HCT116 (cell line): Measurements from ENCODE around the gene VPS35. TPM values are rescaled to one million over a fixed set of nuclear protein-coding genes. Genes with fewer than 3 reads are reported as not detected.

ENCODE experiments used
- ATAC-seq: fragments of 200-7000 bp; cut with Tn5 transposase; 2 replicates; pipeline ENCODE4 v1.9.1; 2020; ENCODE audit warnings: mild to moderate bottlenecking, moderate library complexity
- BruUV-seq: library from RNA; stranded (reverse); fragments of 400-500 nt; replicated peaks from 2 replicates; lab custom pipeline; 2021; lab: Mats Ljungman, UMichigan
- CTCF ChIA-PET: fragments of 300-600 bp; sonication (Branson Sonifier 250); formaldehyde crosslinking; loops from one replicate; lab custom pipeline; 2021; ENCODE audit warnings: antibody characterized with exemption; lab: Charles Lee
- POLR2A ChIA-PET: fragments of 300-600, 350-600 bp; sonication (Branson Sonifier 250); formaldehyde crosslinking; loops from one replicate; lab custom pipeline; 2021; ENCODE audit warnings: antibody characterized with exemption; lab: Charles Lee
- RAD21 ChIA-PET, 2 experiments: fragments of 300-600 bp; sonication (Branson Sonifier 250); formaldehyde crosslinking; loops; one replicate each; lab custom pipeline; 2023; ENCODE audit warnings: low total read pairs in 2 of 2; ENCODE audit not compliant: uncharacterized antibody in 2 of 2, unreplicated experiment in 2 of 2, low non-redundant PET in 1 of 2; lab: Charles Lee
- DNase-seq: peaks from one replicate; pipeline ENCODE4 v3.0.0-alpha.2; 2010; ENCODE audit warnings: low read depth, low spot score
- H2AFZ ChIP-seq: fragments of 200-600 bp; shearing (Covaris generic), sonication (generic); 2 replicates; pipeline ENCODE4 v1.6.1; 2017; ENCODE audit warnings: low read depth, mixed run types, mixed read lengths, antibody characterized with exemption, low read length; ENCODE audit not compliant: poor library complexity, severe bottlenecking
- H3K27ac ChIP-seq: 2 replicates; pipeline ENCODE4 v1.5.1; 2012; ENCODE audit warnings: low read depth, low read length
- H3K27me3 ChIP-seq: fragments of 200-600 bp; sonication (generic); 2 replicates; pipeline ENCODE4 v1.6.1; 2016; ENCODE audit warnings: mixed run types, low read length, mixed read lengths; ENCODE audit not compliant: insufficient read depth
- H3K36me3 ChIP-seq, 2 experiments: fragments of 200-500 bp in 1 of 2; fragments of 200-600 bp in 1 of 2; sonication (Bioruptor generic) in 1 of 2; sonication (generic) in 1 of 2; 2 replicates each; pipeline versions ENCODE4 v1.5.1 to v1.6.1; 2014 to 2016; ENCODE audit warnings: low read length in 2 of 2, inconsistent platforms in 1 of 2, mixed read lengths in 1 of 2, mixed run types in 1 of 2; ENCODE audit not compliant: insufficient read depth in 2 of 2, control insufficient read depth in 1 of 2
- H3K4me1 ChIP-seq, 2 experiments: fragments of 200-600 bp in 1 of 2; sonication (generic) in 1 of 2; 2 replicates each; pipeline versions ENCODE4 v1.5.1 to v1.6.1; 2012 to 2017; ENCODE audit warnings: low read length in 2 of 2, inconsistent platforms in 1 of 2, mild to moderate bottlenecking in 1 of 2, mixed read lengths in 1 of 2, mixed run types in 1 of 2, moderate library complexity in 1 of 2; ENCODE audit not compliant: insufficient read depth in 2 of 2, control insufficient read depth in 1 of 2
- H3K4me2 ChIP-seq: fragments of 200-600 bp; sonication (generic); 2 replicates; pipeline ENCODE4 v1.6.1; 2017; ENCODE audit warnings: mixed run types, low read length, mixed read lengths
- H3K4me3 ChIP-seq, 2 experiments: fragments of 200-600 bp in 1 of 2; sonication (generic) in 1 of 2; replicated peaks in 1 of 2; 2 replicates each; pipeline ENCODE4 v1.5.1; 2011 to 2016; ENCODE audit warnings: low read length in 2 of 2, control low read depth in 1 of 2, low read depth in 1 of 2, mild to moderate bottlenecking in 1 of 2, mixed read lengths in 1 of 2, mixed run types in 1 of 2
- H3K79me2 ChIP-seq: fragments of 200-600 bp; sonication (generic); 2 replicates; pipeline ENCODE4 v1.6.1; 2017; ENCODE audit warnings: mild to moderate bottlenecking, mixed run types, low read length, moderate library complexity, mixed read lengths; ENCODE audit not compliant: insufficient read depth
- H3K9ac ChIP-seq: fragments of 200-600 bp; sonication (generic); 2 replicates; pipeline ENCODE4 v1.6.1; 2016; ENCODE audit warnings: low read length, mixed read lengths
- H3K9me2 ChIP-seq: fragments of 200-600 bp; sonication (generic), shearing (Covaris generic); 2 replicates; pipeline ENCODE4 v1.6.1; 2017; ENCODE audit warnings: mixed run types, mild to moderate bottlenecking, moderate library complexity; ENCODE audit not compliant: insufficient read depth
- H3K9me3 ChIP-seq, 2 experiments: fragments of 200-500 bp in 1 of 2; fragments of 200-600 bp in 1 of 2; sonication (Bioruptor generic) in 1 of 2; sonication (generic) in 1 of 2; 2 replicates each; pipeline ENCODE4 v1.6.1; 2014 to 2017; ENCODE audit warnings: low read length in 2 of 2, mixed read lengths in 2 of 2, inconsistent platforms in 1 of 2, low read depth in 1 of 2, mild to moderate bottlenecking in 1 of 2, mixed run types in 1 of 2, moderate library complexity in 1 of 2; ENCODE audit not compliant: control insufficient read depth in 1 of 2, insufficient read depth in 1 of 2
- H4K20me1 ChIP-seq: fragments of 200-600 bp; sonication (generic), shearing (Covaris generic); 2 replicates; pipeline ENCODE4 v1.6.1; 2017; ENCODE audit warnings: mixed run types, mild to moderate bottlenecking, moderate library complexity; ENCODE audit not compliant: insufficient read depth
- CBX3 ChIP-seq: IDR thresholded peaks from 2 replicates; pipeline ENCODE4 v1.6.1; 2012; ENCODE audit warnings: low read depth
- CTCF ChIP-seq, 3 experiments: fragments of 200-600 bp in 1 of 3; sonication (generic) in 1 of 3; IDR thresholded peaks in 2 of 3; conservative IDR thresholded peaks in 1 of 3; 2 replicates each; pipeline ENCODE4 v1.5.1; 2012 to 2017; ENCODE audit warnings: low read depth in 2 of 3, low read length in 2 of 3, antibody characterized with exemption in 1 of 3, borderline replicate concordance in 1 of 3, control low read depth in 1 of 3, mild to moderate bottlenecking in 1 of 3, mixed read lengths in 1 of 3, mixed run types in 1 of 3, moderate library complexity in 1 of 3; ENCODE audit not compliant: insufficient read depth in 1 of 3
- ELF1 ChIP-seq: IDR thresholded peaks from 2 replicates; pipeline ENCODE4 v1.6.1; 2012; ENCODE audit warnings: low read depth, borderline replicate concordance
- JUND ChIP-seq: IDR thresholded peaks from 2 replicates; pipeline ENCODE4 v1.6.1; 2012
- RAD21 ChIP-seq: IDR thresholded peaks from 2 replicates; pipeline ENCODE4 v1.6.1; 2012; ENCODE audit warnings: low read depth, mild to moderate bottlenecking
- SIN3A ChIP-seq: IDR thresholded peaks from 2 replicates; pipeline ENCODE4 v1.6.1; 2012; ENCODE audit warnings: low read depth
- intact Hi-C: fragments of 100-400 bp; cut with micrococcal nuclease; formaldehyde crosslinking; loops from 2 replicates; pipeline ENCODE4 v1.10.0; 2022
- total RNA-seq: library from RNA; stranded (reverse); gene quantifications from one replicate; pipeline ENCODE4 v1.2.1, GENCODE V29; 2021; ENCODE audit not compliant: unreplicated experiment

VPS35 gene
- total RNA-seq, 1 experiment from 2014 or later, result 115 TPM

GRCh38 chr16:46648656-46649055 is 40.3 kb downstream of the VPS35 start:
- H3K27ac ChIP-seq, result no peak overlapping the region
- H3K4me3 ChIP-seq, result no peak overlapping the region
- DNase-seq, result no peak
- intact Hi-C loops, result no loop called here
- ChIA-PET CTCF (no interaction called here), POLR2A (no interaction called here)
- no peaks in the 10 kb centered on the region for H3K36me3 ChIP-seq
- no peaks in the 10 kb centered on the region for H3K79me2 ChIP-seq
- peak; percentile 65 for ATAC-seq
- TF ChIP-seq SIN3A (no peak), CTCF (IDR thresholded peaks at IDR 0.05 in 2 of 3, conservative IDR thresholded peaks at IDR 0.05 in 1 of 3; ENCODE audit: borderline replicate concordance in 1 of 3, insufficient read depth in 1 of 3, low read depth in 2 of 3, low read length in 2 of 3) (peak in 2 of 3 experiments; percentile 23 to 34; a peak in 3 of 6 replicates)
- TF ChIP-seq, all 23 proteins: peak for 1
- Histone ChIP-seq H3K9me2 (no peaks in the 10 kb centered on the region), H3K4me2 (no peak overlapping the region), H4K20me1 (no peaks in the 10 kb centered on the region), H3K27me3 (no peaks in the 10 kb centered on the region), H3K9me3 (no peaks in the 10 kb centered on the region), H3K4me1 (no peaks in the 10 kb centered on the region), H3K9ac (no peak overlapping the region), H2AFZ (no peak overlapping the region)
- RAD21 ChIA-PET, result no interaction called here
- BruUV-seq, result no TSS peak

GRCh38 chr16:46638947-46639925 is 49.7 kb downstream of the VPS35 start:
- no peak for TF ChIP-seq RAD21
- no peak for TF ChIP-seq ELF1
- no peak for TF ChIP-seq CBX3
- no peak for TF ChIP-seq JUND
- Histone ChIP-seq H3K9ac (no peak overlapping the region), H3K4me2 (no peak overlapping the region), H3K9me3 (no peaks in the 10 kb centered on the region), H3K9me2 (no peaks in the 10 kb centered on the region), H3K79me2 (no peaks in the 10 kb centered on the region), H3K36me3 (no peaks in the 10 kb centered on the region), H4K20me1 (no peaks in the 10 kb centered on the region), H3K27ac (no peak overlapping the region), H2AFZ (no peak overlapping the region), H3K27me3 (no peaks in the 10 kb centered on the region; the same call in none of the 2 replicates), H3K4me3 (no peak overlapping the region), H3K4me1 (peaks cover 0 to 5% of the 10 kb centered on the region in 2 experiments; a peak in 1 of 4 replicates)
- BruUV-seq, result no TSS peak
- DNase-seq (no peak), ATAC-seq (no peak)
- POLR2A ChIA-PET, result interaction anchor here (0.6 kb wide), 1 partner anchor 10 kb away, joined by 3 read pairs; no protein-coding TSS in a partner anchor
- intact Hi-C loops, result no loop called here
- RAD21 ChIA-PET, result no interaction called here
- CTCF ChIA-PET, result no interaction called here
